MCF 10A (cell line): ENCODE data around the gene FARP1. TPM values are rescaled to one million over a fixed set of nuclear protein-coding genes. Genes with fewer than 3 reads are reported as not detected.

Experiments
- BruUV-seq: library from RNA; stranded (reverse); fragments of 400-500 nt; replicated peaks from 2 replicates; lab custom pipeline; 2021; lab: Mats Ljungman, UMichigan
- CTCF ChIA-PET: fragments of 300-600 bp; sonication (Branson Sonifier 250); formaldehyde crosslinking; extraction: SDS; loops from one replicate; lab custom pipeline; 2021; ENCODE audit warnings: antibody characterized with exemption, inconsistent platforms; lab: Yijun Ruan, JAX
- POLR2A ChIA-PET: fragments of 300-600, 350-650 bp; sonication (Branson Sonifier 250); formaldehyde crosslinking; extraction: SDS; loops from one replicate; lab custom pipeline; 2020; ENCODE audit warnings: antibody characterized with exemption, inconsistent platforms; lab: Yijun Ruan, JAX
- DNase-seq: peaks from one replicate; pipeline ENCODE4 v3.0.0-alpha.2; 2018; ENCODE audit not compliant: unreplicated experiment
- H3K27ac Mint-ChIP-seq: one replicate; pipeline ENCODE4 v1.8.0; 2022; ENCODE audit warnings: mild to moderate bottlenecking, low read depth, mixed read lengths; ENCODE audit not compliant: unreplicated experiment
- H3K27me3 Mint-ChIP-seq: one replicate; pipeline ENCODE4 v1.8.0; 2022; ENCODE audit warnings: mixed read lengths; ENCODE audit not compliant: insufficient read depth, unreplicated experiment
- H3K36me3 Mint-ChIP-seq: one replicate; pipeline ENCODE4 v1.8.0; 2022; ENCODE audit warnings: mild to moderate bottlenecking, moderate library complexity, mixed read lengths; ENCODE audit not compliant: insufficient read depth, unreplicated experiment
- H3K4me1 Mint-ChIP-seq: one replicate; pipeline ENCODE4 v1.8.0; 2022; ENCODE audit warnings: mixed read lengths; ENCODE audit not compliant: insufficient read depth, unreplicated experiment
- H3K4me3 Mint-ChIP-seq: one replicate; pipeline ENCODE4 v1.8.0; 2022; ENCODE audit warnings: mild to moderate bottlenecking, moderate library complexity, mixed read lengths; ENCODE audit not compliant: unreplicated experiment
- H3K9me3 Mint-ChIP-seq: one replicate; pipeline ENCODE4 v1.8.0; 2022; ENCODE audit warnings: mixed read lengths; ENCODE audit not compliant: unreplicated experiment
- CTCF ChIP-seq: fragments of 200-600 bp; IDR thresholded peaks from one replicate; pipeline ENCODE4 v1.8.0; 2022; ENCODE audit warnings: antibody characterized with exemption, mild to moderate bottlenecking; ENCODE audit not compliant: unreplicated experiment
- intact Hi-C: fragments of 100-400 bp; cut with micrococcal nuclease; formaldehyde crosslinking; loops from 2 replicates; pipeline ENCODE4 v1.14.1; 2022
- total RNA-seq: library from RNA; stranded (reverse); gene quantifications from 2 replicates; pipeline ENCODE4 v1.2.3, GENCODE V29; 2022

FARP1 gene
- total RNA-seq, 1 experiment from 2014 or later = 30.1 TPM

GRCh38 chr13:98181111-98181815 is 38.4 kb downstream of the FARP1 start:
- intact Hi-C loops = no loop called here
- no peak overlapping the region for H3K4me3 Mint-ChIP-seq
- peaks cover 3% of the 10 kb centered on the region for H3K9me3 Mint-ChIP-seq
- no peak for TF ChIP-seq CTCF
- H3K36me3 Mint-ChIP-seq = peaks cover 6% of the 10 kb centered on the region
- H3K27ac Mint-ChIP-seq = no peak overlapping the region
- ChIA-PET POLR2A (no interaction called here), CTCF (interaction anchor here (0.8 kb wide), 1 partner anchor 78 kb away, joined by 3 read pairs; no protein-coding TSS in a partner anchor)
- H3K4me1 Mint-ChIP-seq = no peaks in the 10 kb centered on the region
- BruUV-seq = no TSS peak
- no peak for DNase-seq
- no peaks in the 10 kb centered on the region for H3K27me3 Mint-ChIP-seq

- no peaks in the 10 kb centered on the region for H3K27me3 Mint-ChIP-seq
- H3K27ac Mint-ChIP-seq = no peak overlapping the region
- no peak for TF ChIP-seq CTCF
- intact Hi-C loops = no loop called here
- no peak for DNase-seq
- POLR2A ChIA-PET = interaction anchor here (0.5 kb wide), 1 partner anchor 20 kb away, joined by 4 read pairs; no protein-coding TSS in a partner anchor
- H3K36me3 Mint-ChIP-seq = peaks cover 6% of the 10 kb centered on the region
- H3K9me3 Mint-ChIP-seq = peaks cover 7% of the 10 kb centered on the region
- H3K4me1 Mint-ChIP-seq = peaks cover 2% of the 10 kb centered on the region
- CTCF ChIA-PET = interaction anchor here (0.8 kb wide), 1 partner anchor 79 kb away, joined by 3 read pairs; no protein-coding TSS in a partner anchor
- no peak overlapping the region for H3K4me3 Mint-ChIP-seq
- BruUV-seq = no TSS peak
Observed at GRCh38 chr13:98182153-98182552, 39.3 kb downstream of the FARP1 start.

- H3K27me3 Mint-ChIP-seq = no peaks in the 10 kb centered on the region
- CTCF ChIA-PET = no interaction called here
- BruUV-seq = no TSS peak
- no peak overlapping the region for H3K27ac Mint-ChIP-seq
- intact Hi-C loops = no loop called here
- H3K9me3 Mint-ChIP-seq = peaks cover 7% of the 10 kb centered on the region
- no peak overlapping the region for H3K4me3 Mint-ChIP-seq
- peaks cover 6% of the 10 kb centered on the region for H3K36me3 Mint-ChIP-seq
- TF ChIP-seq CTCF = no peak
- DNase-seq = no peak
- peaks cover 6% of the 10 kb centered on the region for H3K4me1 Mint-ChIP-seq
- POLR2A ChIA-PET = interaction anchor here (0.5 kb wide), 1 partner anchor 20 kb away, joined by 4 read pairs; no protein-coding TSS in a partner anchor
Observed at GRCh38 chr13:98182589-98182988, 39.7 kb downstream of the FARP1 start.

GRCh38 chr13:98184792-98185191 is 41.9 kb downstream of the FARP1 start:
- no peaks in the 10 kb centered on the region for H3K27me3 Mint-ChIP-seq
- ChIA-PET CTCF (interaction anchor here (0.7 kb wide), 1 partner anchor 10 kb away, joined by 3 read pairs; no protein-coding TSS in a partner anchor), POLR2A (no interaction called here)
- intact Hi-C loops = no loop called here
- H3K27ac Mint-ChIP-seq = no peak overlapping the region
- no peak for TF ChIP-seq CTCF
- peaks cover 6% of the 10 kb centered on the region for H3K4me1 Mint-ChIP-seq
- BruUV-seq = no TSS peak
- no peak overlapping the region for H3K4me3 Mint-ChIP-seq
- peaks cover 7% of the 10 kb centered on the region for H3K9me3 Mint-ChIP-seq
- DNase-seq = no peak
- peaks cover 6% of the 10 kb centered on the region for H3K36me3 Mint-ChIP-seq
